Caco-2 (cell line): Measurements from ENCODE around the gene HSPA4L. TPM values are rescaled to one million over a fixed set of nuclear protein-coding genes. Genes with fewer than 3 reads are reported as not detected.
A peak's percentile ranks its signal among the peaks of the same experiment; 100 is the strongest.

Experiments
- BruUV-seq: library from RNA; stranded (reverse); fragments of 400-500 nt; replicated peaks from 2 replicates; lab custom pipeline; 2021; lab: Mats Ljungman, UMichigan
- CTCF ChIA-PET: fragments of 300-600 bp; sonication (Branson Sonifier 250); formaldehyde crosslinking; loops from one replicate; lab custom pipeline; 2022; ENCODE audit warnings: antibody characterized with exemption; lab: Charles Lee
- POLR2A ChIA-PET: fragments of 300-600 bp; sonication (Branson Sonifier 250); formaldehyde crosslinking; loops from one replicate; lab custom pipeline; 2022; ENCODE audit warnings: antibody characterized with exemption; lab: Charles Lee
- DNase-seq, 2 experiments: peaks; one replicate each; pipeline versions ENCODE4 v3.0.0 to v3.0.0-alpha.2; 2020 to 2022
- H3K27me3 ChIP-seq: replicated peaks from 2 replicates; pipeline ENCODE4 v1.6.0; 2011; ENCODE audit warnings: low read length; ENCODE audit not compliant: control insufficient read depth, insufficient read depth
- H3K36me3 ChIP-seq: 2 replicates; pipeline ENCODE4 v1.5.1; 2011; ENCODE audit warnings: low read length; ENCODE audit not compliant: control insufficient read depth, insufficient read depth
- H3K4me1 ChIP-seq: fragments of 250-450 bp; sonication (Bioruptor Pico); 2 replicates; pipeline ENCODE4 v1.5.1; 2020; ENCODE audit warnings: mild to moderate bottlenecking
- H3K4me3 ChIP-seq: 2 replicates; pipeline ENCODE4 v1.5.1; 2011; ENCODE audit warnings: low read depth, mild to moderate bottlenecking, control low read depth, low read length
- H3K9me3 ChIP-seq: fragments of 250-450 bp; sonication (Bioruptor Pico); 2 replicates; pipeline ENCODE4 v1.5.1; 2020; ENCODE audit warnings: mild to moderate bottlenecking, moderate library complexity
- H3K27ac Mint-ChIP-seq: one replicate; pipeline ENCODE4 v1.8.0; 2022; ENCODE audit warnings: mixed read lengths; ENCODE audit not compliant: unreplicated experiment
- H3K27me3 Mint-ChIP-seq: one replicate; pipeline ENCODE4 v1.8.0; 2022; ENCODE audit warnings: mixed read lengths; ENCODE audit not compliant: insufficient read depth, unreplicated experiment
- H3K36me3 Mint-ChIP-seq: one replicate; pipeline ENCODE4 v1.8.0; 2022; ENCODE audit warnings: mild to moderate bottlenecking, mixed read lengths; ENCODE audit not compliant: insufficient read depth, unreplicated experiment
- H3K4me1 Mint-ChIP-seq: one replicate; pipeline ENCODE4 v1.8.0; 2022; ENCODE audit warnings: low read depth, mixed read lengths; ENCODE audit not compliant: unreplicated experiment
- H3K4me3 Mint-ChIP-seq: one replicate; pipeline ENCODE4 v1.8.0; 2022; ENCODE audit warnings: mild to moderate bottlenecking, moderate library complexity, mixed read lengths; ENCODE audit not compliant: unreplicated experiment
- H3K9me3 Mint-ChIP-seq: one replicate; pipeline ENCODE4 v1.8.0; 2022; ENCODE audit warnings: mixed read lengths; ENCODE audit not compliant: unreplicated experiment
- intact Hi-C: fragments of 100-400 bp; cut with micrococcal nuclease; formaldehyde crosslinking; loops from one replicate; pipeline ENCODE4 v1.10.0; 2022; ENCODE audit not compliant: unreplicated experiment
- total RNA-seq: library from RNA; stranded (reverse); gene quantifications from 2 replicates; pipeline ENCODE4 v1.2.3, GENCODE V29; 2022
- TF ChIP-seq, protein P1 (sequence below), 2 experiments: fragments of 200-600 bp in 1 of 2; IDR thresholded peaks; 1 replicate in 1 of 2; 2 replicates in 1 of 2; pipeline versions ENCODE4 v1.5.1 to v1.8.0; 2011 to 2022; ENCODE audit warnings: antibody characterized with exemption in 1 of 2, control low read depth in 1 of 2, inconsistent platforms in 1 of 2, low read depth in 1 of 2, low read length in 1 of 2, mild to moderate bottlenecking in 1 of 2, moderate library complexity in 1 of 2; ENCODE audit not compliant: insufficient read depth in 1 of 2, severe bottlenecking in 1 of 2, unreplicated experiment in 1 of 2

The HSPA4L gene
- total RNA-seq, 1 experiment from 2014 or later = 3.6 TPM

DNA sequence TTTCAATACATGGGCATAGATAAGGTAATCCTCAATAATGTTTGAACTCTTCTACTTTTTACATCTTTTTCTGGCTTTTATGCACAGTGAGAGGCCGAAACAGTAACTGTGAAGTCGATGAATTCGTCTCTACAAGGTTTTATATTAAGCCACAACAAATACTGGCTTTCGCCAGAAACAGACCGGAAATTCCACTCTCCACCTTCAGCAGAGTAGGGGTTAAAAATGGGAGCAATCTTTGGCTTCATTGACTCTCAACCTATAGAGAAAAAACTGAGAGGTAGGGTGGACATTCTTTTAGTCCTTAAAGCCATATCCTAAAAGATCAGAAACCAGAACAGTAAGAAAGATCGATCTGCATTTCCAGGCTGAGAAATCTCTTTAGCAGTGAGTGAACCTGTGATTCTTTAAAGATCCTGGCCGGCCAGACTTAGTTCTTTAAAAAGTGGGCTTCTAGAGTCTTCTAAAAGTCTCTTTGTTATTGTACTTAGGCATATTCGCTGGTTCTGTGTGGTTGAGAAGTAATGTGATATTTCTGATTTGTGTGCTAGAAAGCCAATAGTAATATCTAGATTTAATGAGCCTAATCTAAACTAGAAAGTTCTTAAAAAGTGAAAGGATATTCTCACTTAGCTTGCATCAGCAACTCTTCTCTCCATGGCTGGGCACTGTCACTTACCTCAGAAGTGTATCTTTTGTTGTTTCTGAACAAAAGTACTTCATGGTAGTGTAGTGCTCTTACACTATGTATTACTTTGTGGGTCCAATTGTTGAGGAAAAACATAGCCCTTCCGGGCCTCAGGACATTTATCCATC lies 2.0 kb downstream of the HSPA4L start:
- H3K9me3 ChIP-seq = no peaks in the 10 kb centered on the region
- no peaks in the 10 kb centered on the region for H3K36me3 ChIP-seq
- H3K9me3 Mint-ChIP-seq = no peaks in the 10 kb centered on the region
- peaks cover 7% of the 10 kb centered on the region for H3K4me1 Mint-ChIP-seq
- DNase-seq = no peak
- peaks cover 12% of the 10 kb centered on the region for H3K36me3 Mint-ChIP-seq
- no peaks in the 10 kb centered on the region for H3K27me3 Mint-ChIP-seq
- peak overlapping the region; percentile 97 for H3K4me3 Mint-ChIP-seq
- TF ChIP-seq, protein P1, sequence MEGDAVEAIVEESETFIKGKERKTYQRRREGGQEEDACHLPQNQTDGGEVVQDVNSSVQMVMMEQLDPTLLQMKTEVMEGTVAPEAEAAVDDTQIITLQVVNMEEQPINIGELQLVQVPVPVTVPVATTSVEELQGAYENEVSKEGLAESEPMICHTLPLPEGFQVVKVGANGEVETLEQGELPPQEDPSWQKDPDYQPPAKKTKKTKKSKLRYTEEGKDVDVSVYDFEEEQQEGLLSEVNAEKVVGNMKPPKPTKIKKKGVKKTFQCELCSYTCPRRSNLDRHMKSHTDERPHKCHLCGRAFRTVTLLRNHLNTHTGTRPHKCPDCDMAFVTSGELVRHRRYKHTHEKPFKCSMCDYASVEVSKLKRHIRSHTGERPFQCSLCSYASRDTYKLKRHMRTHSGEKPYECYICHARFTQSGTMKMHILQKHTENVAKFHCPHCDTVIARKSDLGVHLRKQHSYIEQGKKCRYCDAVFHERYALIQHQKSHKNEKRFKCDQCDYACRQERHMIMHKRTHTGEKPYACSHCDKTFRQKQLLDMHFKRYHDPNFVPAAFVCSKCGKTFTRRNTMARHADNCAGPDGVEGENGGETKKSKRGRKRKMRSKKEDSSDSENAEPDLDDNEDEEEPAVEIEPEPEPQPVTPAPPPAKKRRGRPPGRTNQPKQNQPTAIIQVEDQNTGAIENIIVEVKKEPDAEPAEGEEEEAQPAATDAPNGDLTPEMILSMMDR (IDR thresholded peaks at IDR 0.05; ENCODE audit: insufficient read depth in 1 of 2, low read depth in 1 of 2, low read length in 1 of 2, severe bottlenecking in 1 of 2, unreplicated experiment in 1 of 2) = no peak
- CTCF ChIA-PET = no interaction called here
- peaks cover 13% of the 10 kb centered on the region; the same call in 1 of the 2 replicates for H3K4me1 ChIP-seq
- BruUV-seq = no TSS peak
- intact Hi-C loops = loop anchor here (2.0 to 5.0 kb wide), 3 partner anchors 98 to 278 kb away; partner anchors contain the start of genes ABHD18, LARP1B, MFSD8 and PLK4
- peak overlapping the region; percentile 59; the same call in 1 of the 2 replicates for H3K4me3 ChIP-seq
- POLR2A ChIA-PET = no interaction called here
- no peak overlapping the region for H3K27ac Mint-ChIP-seq
- no peaks in the 10 kb centered on the region for H3K27me3 ChIP-seq

DNA sequence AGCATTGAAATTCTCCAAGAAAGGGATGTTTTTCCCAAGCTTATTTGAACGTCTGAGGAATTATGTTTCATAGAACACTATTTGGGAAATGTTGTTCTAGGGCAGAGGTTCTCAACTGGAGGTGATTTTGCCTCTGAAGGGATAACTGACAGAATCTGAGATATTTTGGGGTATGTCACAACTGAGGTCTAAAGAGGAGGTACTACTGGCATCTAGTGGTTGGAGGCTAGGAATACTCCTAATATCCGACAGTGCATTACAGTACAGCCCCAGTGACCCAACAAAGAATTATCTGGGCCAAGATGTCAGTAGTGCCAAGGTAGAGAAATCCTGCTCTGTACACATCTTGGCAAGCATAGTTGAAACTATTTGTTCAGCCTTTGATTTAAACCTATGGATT lies 6.4 kb downstream of the HSPA4L start:
- BruUV-seq = no TSS peak
- TF ChIP-seq, protein P1 (IDR thresholded peaks at IDR 0.05; ENCODE audit: insufficient read depth in 1 of 2, low read depth in 1 of 2, low read length in 1 of 2, severe bottlenecking in 1 of 2, unreplicated experiment in 1 of 2) = peak; percentile 33 to 43
- intact Hi-C loops = loop anchor here (1.0 kb wide), 2 partner anchors 56 to 183 kb away; no protein-coding TSS in a partner anchor
- no peaks in the 10 kb centered on the region for H3K9me3 Mint-ChIP-seq
- peak in 1 of 2 experiments; percentile 35 for DNase-seq
- H3K9me3 ChIP-seq = no peaks in the 10 kb centered on the region
- H3K4me1 ChIP-seq = peaks cover 7% of the 10 kb centered on the region; the same call in 1 of the 2 replicates
- no peaks in the 10 kb centered on the region for H3K36me3 ChIP-seq
- ChIA-PET POLR2A (no interaction called here), CTCF (interaction anchor here (0.7 to 1.4 kb wide), 2 partner anchors 18 to 93 kb away, joined by 3 read pairs; no protein-coding TSS in a partner anchor)
- H3K27me3 Mint-ChIP-seq = no peaks in the 10 kb centered on the region
- H3K27me3 ChIP-seq = no peaks in the 10 kb centered on the region
- H3K4me3 ChIP-seq = no peak overlapping the region
- no peaks in the 10 kb centered on the region for H3K36me3 Mint-ChIP-seq
- H3K4me3 Mint-ChIP-seq = no peak overlapping the region
- H3K27ac Mint-ChIP-seq = no peak overlapping the region
- no peaks in the 10 kb centered on the region for H3K4me1 Mint-ChIP-seq

DNA sequence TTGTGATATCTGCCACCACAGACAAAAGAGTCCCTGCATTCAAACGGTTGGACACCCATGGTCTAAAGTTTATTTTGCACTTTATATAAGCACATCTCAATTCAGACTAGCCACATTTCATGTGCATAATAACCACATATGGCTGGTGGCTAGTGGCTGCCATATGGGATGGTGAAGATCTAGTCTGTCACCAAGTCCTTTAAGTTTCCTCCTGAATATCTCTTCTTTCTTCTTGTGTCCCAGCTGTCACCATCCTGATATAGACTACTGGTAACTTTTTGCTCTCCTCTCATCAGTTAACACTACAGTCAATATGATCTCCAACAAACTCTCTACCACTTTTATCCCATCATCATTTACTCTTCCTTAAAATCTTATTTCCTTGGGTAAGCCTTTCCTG lies 9.3 kb downstream of the HSPA4L start:
- Mint-ChIP-seq H3K27me3 (no peaks in the 10 kb centered on the region), H3K4me1 (no peaks in the 10 kb centered on the region), H3K4me3 (no peak overlapping the region), H3K9me3 (no peaks in the 10 kb centered on the region), H3K27ac (no peak overlapping the region), H3K36me3 (no peaks in the 10 kb centered on the region)
- ChIA-PET POLR2A (no interaction called here), CTCF (no interaction called here)
- Histone ChIP-seq H3K36me3 (no peaks in the 10 kb centered on the region), H3K9me3 (no peaks in the 10 kb centered on the region), H3K27me3 (no peaks in the 10 kb centered on the region), H3K4me3 (no peak overlapping the region), H3K4me1 (no peaks in the 10 kb centered on the region)
- no TSS peak for BruUV-seq
- TF ChIP-seq, protein P1 (IDR thresholded peaks at IDR 0.05; ENCODE audit: insufficient read depth in 1 of 2, low read depth in 1 of 2, low read length in 1 of 2, severe bottlenecking in 1 of 2, unreplicated experiment in 1 of 2) = no peak
- DNase-seq = no peak
- intact Hi-C loops = no loop called here
